SW 1271 (cell line): ENCODE data around the gene RAD18.

Experiments used
- DNase-seq, 2 experiments: peaks; one replicate each; lab custom pipeline; 2025; lab: John Stamatoyannopoulos, UW

RAD18 gene

DNA sequence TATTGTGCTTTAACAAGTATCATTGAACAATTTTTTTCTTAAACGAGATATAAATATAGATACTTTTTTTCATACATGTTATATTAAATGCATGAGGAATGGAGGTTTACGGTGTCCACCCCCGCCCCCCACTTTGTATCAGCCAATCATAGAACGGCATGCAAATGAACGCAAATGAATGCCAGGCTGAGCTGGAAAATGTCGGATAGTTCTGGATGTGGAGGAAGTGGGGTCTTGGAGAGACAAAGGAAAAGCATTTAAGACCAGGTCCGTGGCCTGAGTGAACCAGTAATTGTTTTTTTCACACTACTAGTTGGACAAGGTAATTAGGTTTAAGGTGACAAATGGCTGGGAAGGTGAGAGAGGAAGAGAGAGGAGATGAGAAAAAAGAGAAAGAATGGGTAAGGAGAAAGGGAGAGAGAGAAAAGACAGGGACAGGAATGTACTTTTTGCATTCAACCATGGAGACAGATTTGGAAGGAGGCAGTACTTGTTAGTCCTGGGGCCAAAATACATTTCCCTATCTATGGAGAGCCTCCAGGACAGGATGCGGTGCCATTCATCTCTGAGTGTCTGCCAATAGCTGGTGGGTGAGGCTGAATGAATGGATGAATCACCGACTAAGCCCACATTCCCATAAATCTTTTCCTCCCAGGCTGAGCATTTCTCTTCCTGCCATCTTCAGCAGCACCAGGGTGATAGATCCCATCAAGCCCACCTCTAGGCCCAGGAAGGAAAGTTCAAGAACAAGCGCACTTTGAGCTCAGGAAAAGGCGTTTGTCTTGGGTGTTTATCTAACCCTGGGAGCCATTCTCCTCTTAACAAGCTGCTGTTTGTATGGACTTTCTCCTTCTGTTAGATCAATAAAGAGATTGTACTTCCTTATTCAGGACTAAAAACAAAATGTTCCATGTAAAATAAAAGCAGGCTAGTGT is 1.4 kb upstream of the RAD18 start:
- peak; percentile 10 to 73 for DNase-seq

- DNase-seq = no peak
Observed at GRCh38 chr3:8962226-8962861, 928 bp downstream of the RAD18 start.

DNA sequence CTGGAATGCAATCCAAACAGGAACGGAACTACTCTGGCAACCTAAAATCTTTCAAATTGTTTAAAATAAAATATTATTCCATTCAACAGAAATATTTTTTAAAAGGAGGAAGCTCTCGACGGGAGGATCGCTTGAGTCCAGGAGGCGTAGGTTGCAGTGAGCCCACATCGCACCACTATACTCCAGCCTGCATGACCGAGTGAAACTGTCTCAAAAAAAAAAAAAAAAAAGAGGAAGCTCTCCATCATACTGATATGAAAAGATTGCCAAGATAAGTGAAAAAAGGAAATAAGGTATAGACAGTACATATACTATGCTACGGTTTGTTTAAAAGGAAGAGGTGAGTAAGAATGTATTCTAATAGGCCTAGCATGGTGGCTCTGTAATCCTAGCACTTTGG is 3.6 kb downstream of the RAD18 start:
- DNase-seq = no peak

DNA sequence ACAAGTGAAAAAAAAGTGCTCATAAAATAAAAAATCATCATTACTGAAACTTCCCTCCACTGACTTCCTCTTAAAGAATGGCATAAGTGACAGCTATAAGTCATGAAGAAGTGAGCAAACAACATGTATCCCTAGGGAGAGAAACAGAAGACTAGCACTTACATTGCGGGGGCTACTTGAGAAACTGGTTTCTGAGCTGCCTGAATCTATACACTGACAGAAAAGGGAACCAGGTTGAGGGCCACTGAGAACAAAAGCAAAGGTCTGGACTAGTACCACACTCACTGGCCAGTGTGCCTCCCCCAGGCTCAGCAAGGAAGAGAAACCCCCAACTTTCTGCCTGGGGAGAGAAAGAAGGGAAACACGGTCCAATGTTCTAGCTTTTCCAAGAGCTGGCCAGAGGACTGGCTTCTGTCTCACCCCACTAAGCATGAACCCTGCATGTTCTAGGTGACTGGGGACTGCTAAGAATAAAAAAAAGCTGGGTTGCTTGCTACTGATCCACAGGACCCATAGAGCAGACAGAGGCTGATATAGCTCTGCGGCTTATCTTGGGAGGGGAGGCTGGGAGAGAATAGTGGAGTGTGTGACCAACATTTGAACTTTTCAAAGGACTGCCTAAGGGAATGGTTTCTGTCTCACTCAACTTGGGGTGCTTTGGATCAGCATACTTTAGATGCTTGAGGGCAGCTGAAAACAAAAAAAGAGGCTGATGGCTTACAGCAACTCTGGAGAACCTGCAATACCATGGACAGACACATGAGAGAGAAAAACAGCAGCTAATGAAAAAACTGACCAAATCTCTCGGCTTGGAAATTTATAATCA is 8.1 kb downstream of the RAD18 start:
- no peak for DNase-seq

DNA sequence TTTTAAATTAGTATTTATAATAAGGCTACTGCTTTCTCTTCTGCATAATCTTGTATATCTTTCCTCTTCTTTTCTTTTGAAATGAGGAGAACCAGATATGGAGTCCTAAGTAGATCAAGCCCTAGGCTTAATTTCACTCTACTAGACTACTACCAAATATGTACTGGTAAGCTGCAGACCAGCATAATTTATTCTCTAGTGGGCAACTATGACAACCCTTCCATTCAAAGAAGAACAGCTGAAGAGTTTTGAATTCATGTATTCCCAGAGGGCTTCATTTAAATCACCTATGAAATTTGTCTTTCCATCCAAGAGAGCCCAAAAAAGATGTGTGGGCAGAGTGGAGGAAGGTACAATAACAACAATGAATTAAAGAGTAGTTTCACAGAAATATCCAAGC is 10.0 kb downstream of the RAD18 start:
- DNase-seq = no peak

GRCh38 chr3:8952130-8952529 is 11.1 kb downstream of the RAD18 start:
- no peak for DNase-seq

- DNase-seq = no peak
Observed at GRCh38 chr3:8945890-8946600, 17.2 kb downstream of the RAD18 start.

- DNase-seq = no peak
Observed at GRCh38 chr3:8942746-8943488, 20.4 kb downstream of the RAD18 start.

- DNase-seq = no peak
Observed at GRCh38 chr3:8942115-8942514, 21.2 kb downstream of the RAD18 start.

DNA sequence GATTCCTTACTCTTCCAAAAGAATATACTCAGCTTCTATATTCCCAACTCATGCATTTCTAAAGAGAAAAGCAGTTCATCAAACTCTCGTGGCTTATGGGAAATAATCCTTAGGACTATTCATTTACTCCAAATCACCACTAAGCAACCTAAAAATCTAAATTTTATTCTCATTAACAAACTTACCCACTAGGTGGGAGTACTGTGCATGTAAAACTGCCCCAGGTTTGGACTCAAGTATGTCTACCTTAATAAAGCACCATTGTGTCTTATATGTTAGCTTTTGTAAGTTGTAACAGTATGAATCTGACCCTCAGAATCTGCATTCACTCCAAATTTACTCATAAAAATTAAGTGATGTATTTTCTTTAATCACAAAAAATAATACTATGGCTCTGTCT is 25.3 kb downstream of the RAD18 start:
- peak; percentile 4 to 79 for DNase-seq

DNA sequence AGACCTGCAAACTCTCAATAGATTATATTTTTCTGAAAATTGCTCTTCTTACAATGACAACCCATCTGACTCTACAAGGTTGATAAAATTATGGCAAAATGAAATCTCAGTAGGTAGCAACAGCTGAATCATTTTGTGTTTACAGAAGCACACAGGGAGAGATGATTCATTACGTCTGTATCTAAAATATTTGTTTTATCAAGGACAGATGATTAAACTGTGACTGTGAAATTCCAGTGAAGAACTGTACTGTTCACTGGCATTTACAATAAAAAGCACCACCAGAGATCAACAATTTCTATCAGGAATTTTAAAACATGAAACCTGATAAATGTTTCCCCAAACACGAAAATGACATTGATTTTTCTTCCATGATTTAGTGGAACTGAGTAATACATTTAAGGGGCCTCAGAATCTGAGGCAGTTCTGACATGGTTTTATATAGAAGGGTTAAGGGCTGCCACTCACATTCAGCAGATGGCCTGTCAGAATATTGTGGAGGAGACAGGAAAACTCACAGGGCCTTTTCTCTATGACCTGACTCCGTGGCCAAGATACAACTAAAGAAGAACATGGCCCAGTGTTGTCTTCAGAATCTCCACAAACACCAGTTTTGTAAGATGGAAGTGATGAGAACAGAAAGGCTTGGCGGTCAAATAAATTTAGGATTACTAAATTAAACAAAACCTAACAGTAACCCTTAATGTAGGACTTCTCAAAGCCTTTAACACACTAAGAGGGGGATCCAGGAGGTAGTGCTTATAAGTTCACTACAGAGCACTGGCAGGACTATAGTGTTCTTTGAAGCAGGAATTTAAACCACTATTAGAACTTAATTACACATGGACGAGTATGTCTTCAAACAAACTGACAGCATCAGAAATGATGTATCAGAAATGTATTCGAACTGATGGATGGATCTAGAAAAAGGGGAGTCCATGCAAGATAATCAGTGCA is 25.9 kb downstream of the RAD18 start:
- DNase-seq = peak; percentile 84 to 98

GRCh38 chr3:8932507-8932906 is 30.8 kb downstream of the RAD18 start:
- DNase-seq = no peak

GRCh38 chr3:8931342-8931741 is 31.9 kb downstream of the RAD18 start:
- no peak for DNase-seq

- no peak for DNase-seq
Observed at GRCh38 chr3:8929860-8930259, 33.4 kb downstream of the RAD18 start.

- no peak for DNase-seq
Observed at GRCh38 chr3:8914491-8914890, 48.8 kb downstream of the RAD18 start.

DNA sequence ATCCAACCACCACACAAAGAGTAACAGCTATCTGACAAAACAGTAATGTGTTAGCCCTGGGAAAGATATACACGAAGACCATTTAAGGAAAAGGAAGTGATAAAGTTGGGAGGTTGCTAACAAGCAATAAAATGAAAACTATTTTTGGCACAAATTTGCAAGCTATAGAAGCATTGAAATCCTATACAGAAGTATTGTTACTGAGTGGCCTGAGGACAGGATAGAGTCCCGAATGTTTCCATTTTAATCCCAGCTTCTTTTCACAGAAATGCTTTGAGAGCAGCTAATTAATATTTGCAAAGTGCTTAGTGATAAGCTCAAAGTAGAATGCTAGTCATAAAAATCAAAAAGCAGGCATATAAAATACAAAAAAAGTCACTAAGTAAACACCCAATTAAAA is 51.5 kb downstream of the RAD18 start:
- no peak for DNase-seq

DNA sequence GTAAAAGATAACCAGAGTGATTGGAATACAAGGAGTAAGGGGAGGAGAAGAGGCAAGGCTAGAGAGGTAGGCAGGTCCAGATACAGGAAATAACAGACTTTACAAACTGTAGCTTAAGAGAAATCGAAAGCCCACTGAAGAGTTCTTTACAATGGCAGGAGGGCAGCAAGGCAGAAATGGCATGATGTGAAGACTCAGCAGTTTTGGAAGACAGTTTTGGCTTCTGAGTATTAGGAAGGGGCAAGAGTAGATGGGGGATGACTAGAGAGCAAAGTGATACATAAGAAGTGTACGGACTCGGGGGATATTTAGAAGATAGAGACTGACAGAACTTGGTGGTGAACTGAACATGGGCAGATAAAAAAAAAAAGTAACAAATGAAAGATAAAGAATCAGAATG is 54.1 kb downstream of the RAD18 start:
- no peak for DNase-seq

DNA sequence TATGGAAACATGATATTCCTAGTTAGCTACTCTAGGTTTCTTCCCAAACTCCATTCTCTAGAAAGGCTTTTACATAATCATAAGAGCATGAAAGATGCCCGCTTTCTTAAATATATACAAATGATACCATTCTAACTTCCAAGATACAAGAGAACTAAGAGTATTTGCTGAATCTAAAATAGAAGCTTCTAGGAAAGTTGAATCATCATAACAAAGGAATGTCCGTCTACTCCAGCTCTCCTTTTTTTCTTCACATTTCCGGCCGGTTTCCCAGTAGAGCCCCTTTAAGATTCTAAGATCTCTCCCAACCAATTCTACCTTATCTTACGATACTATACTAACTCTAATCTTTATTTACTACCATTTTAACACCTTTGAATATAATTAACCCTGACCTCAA is 60.1 kb downstream of the RAD18 start:
- no peak for DNase-seq

- no peak for DNase-seq
Observed at GRCh38 chr3:8900869-8901268, 62.4 kb downstream of the RAD18 start.

DNA sequence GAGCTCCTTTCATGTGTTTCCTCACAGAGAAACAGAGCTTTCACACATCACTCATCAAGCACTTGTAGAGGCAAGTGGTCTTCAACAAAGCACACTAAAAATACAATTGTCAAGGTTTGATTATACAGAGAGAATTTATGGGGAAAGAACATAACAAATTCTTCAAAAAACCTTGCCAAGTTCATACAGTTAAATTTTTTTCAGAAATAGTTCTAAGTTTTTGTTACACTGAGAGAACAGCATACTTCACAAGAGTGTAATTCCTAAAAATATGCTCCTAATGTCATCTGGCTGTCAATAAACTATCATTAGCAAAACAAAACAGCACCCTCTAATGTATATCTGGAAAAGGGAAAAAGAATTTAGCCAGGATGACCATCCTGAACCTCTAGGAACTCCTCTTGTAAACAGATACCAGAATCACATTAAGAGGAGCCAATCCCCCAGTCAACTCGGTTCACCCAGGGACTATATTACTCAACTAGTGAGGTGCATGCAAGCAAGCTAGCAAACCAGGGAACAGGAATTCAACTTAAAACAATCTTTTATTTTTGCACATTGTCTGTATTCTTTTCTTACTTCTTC is 63.3 kb downstream of the RAD18 start:
- no peak for DNase-seq
